Measurements from ENCODE around the gene BTG1.
"Not testable (repeated sequence)": the region's sequence is repeated elsewhere in the genome, so short reads cannot be mapped to it uniquely, and the experiment has no call there.

BTG1 gene

DNA sequence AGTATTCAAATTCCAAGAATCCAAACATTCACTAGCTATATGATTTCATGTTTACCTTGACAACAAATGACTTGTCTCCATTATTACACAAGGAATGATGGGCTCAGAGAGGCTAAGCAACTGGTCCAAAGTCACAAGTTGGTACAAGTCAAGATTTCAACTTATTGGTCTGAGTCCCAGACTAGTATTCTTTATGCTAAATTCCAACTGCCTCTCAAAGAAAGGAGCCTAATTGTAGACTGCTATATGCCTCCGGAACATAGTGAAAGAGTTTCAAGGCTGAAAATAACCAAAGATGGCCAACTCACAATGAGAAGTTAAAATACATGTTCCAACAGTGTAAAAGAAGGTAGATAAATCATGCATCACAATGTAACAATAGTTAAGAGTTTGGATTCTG, 7.5 kb downstream of the BTG1 start:
- H3K36me3 ChIP-seq, result peaks cover 10% of the 10 kb centered on the region
- peaks cover 13% of the 10 kb centered on the region for H3K4me1 ChIP-seq
- H3K4me3 ChIP-seq (ENCODE audit: low read depth, low read length), result no peak overlapping the region
- TF ChIP-seq, protein P1, sequence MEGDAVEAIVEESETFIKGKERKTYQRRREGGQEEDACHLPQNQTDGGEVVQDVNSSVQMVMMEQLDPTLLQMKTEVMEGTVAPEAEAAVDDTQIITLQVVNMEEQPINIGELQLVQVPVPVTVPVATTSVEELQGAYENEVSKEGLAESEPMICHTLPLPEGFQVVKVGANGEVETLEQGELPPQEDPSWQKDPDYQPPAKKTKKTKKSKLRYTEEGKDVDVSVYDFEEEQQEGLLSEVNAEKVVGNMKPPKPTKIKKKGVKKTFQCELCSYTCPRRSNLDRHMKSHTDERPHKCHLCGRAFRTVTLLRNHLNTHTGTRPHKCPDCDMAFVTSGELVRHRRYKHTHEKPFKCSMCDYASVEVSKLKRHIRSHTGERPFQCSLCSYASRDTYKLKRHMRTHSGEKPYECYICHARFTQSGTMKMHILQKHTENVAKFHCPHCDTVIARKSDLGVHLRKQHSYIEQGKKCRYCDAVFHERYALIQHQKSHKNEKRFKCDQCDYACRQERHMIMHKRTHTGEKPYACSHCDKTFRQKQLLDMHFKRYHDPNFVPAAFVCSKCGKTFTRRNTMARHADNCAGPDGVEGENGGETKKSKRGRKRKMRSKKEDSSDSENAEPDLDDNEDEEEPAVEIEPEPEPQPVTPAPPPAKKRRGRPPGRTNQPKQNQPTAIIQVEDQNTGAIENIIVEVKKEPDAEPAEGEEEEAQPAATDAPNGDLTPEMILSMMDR (IDR thresholded peaks at IDR 0.05; ENCODE audit: low read depth, low read length), result no peak
- DNase-seq, result no peak
- H3K27me3 ChIP-seq, result no peaks in the 10 kb centered on the region
- H3K9me3 ChIP-seq, result no peaks in the 10 kb centered on the region

DNA sequence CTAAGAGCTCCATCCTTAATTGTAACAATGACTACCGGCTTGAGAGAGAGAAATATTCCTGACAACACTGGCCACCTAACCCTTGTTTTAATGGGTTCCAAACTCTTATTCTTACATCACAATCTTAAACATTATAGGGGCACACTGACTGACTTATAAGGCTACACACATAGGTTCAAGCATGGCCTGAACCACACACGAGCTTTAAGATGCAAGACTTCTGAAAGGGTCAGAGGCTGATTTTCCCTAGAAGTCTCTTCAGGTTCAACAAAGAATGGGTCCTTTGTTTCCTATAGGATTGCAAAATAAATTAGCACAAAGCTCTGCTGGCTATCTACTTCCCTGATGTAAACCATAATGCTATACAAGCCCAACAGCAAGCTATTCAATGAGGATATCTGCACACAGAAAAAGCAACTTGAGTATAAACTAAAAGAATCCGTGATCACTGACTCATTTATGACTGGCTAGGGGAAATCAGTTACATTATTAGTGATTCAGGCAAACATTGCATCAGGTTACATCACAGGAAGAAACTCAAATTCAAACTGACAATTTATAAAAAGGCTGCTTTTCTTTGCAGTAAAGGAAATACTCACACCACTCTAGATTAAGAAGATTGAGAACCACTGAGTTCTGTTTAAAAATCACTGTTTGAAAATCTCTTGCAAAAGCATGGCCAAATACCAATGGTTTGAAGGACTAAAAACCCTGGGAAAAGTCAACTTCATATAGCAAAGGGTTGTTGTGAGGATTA, 8.5 kb downstream of the BTG1 start:
- no peak for DNase-seq
- TF ChIP-seq, protein P1 (IDR thresholded peaks at IDR 0.05; ENCODE audit: low read depth, low read length), result no peak
- Histone ChIP-seq H3K36me3 (0 out of 2 replicates have a peak, but pooled peaks cover 1% of the 10 kb centered on the region), H3K9me3 (no peaks in the 10 kb centered on the region), H3K4me1 (peaks cover 13% of the 10 kb centered on the region), H3K27me3 (no peaks in the 10 kb centered on the region), H3K4me3 (ENCODE audit: low read depth, low read length) (no peak overlapping the region)

GRCh38 chr12:92136026-92136730, 9.5 kb downstream of the BTG1 start:
- H3K9me3 ChIP-seq, result no peaks in the 10 kb centered on the region
- DNase-seq, result no peak
- H3K36me3 ChIP-seq, result no peaks in the 10 kb centered on the region
- H3K4me1 ChIP-seq, result peaks cover 13% of the 10 kb centered on the region
- TF ChIP-seq, protein P1 (IDR thresholded peaks at IDR 0.05; ENCODE audit: low read depth, low read length), result no peak
- no peaks in the 10 kb centered on the region for H3K27me3 ChIP-seq
- no peak overlapping the region for H3K4me3 ChIP-seq (ENCODE audit: low read depth, low read length)

DNA sequence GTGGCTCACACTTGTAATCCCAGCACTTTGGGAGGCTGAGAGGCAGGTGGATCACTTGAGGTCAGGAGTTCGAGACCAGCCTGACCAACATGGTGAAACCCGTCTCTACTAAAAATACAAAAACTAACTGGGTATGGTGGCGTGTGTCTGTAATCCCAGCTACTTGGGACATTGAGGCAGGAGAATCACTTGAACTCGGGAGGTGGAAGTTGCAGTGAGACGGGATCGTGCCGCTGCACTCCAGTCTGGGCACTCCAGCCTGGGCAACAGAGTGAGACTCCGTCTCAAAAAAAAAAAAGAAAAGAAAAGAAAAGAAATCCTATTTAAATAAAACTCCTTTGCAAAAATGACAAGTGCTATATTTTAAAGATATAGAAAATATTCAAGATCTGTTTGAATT, 10.1 kb downstream of the BTG1 start:
- DNase-seq; H3K36me3 ChIP-seq; H3K27me3 ChIP-seq; H3K9me3 ChIP-seq; H3K4me3 ChIP-seq (ENCODE audit: low read depth, low read length): not testable (repeated sequence)
- H3K4me1 ChIP-seq, result peaks cover 13% of the 10 kb centered on the region

GRCh38 chr12:92134638-92135274, 10.9 kb downstream of the BTG1 start:
- TF ChIP-seq, protein P1 (IDR thresholded peaks at IDR 0.05; ENCODE audit: low read depth, low read length), result no peak
- Histone ChIP-seq H3K4me1 (peaks cover 13% of the 10 kb centered on the region), H3K36me3 (no peaks in the 10 kb centered on the region), H3K27me3 (no peaks in the 10 kb centered on the region), H3K9me3 (no peaks in the 10 kb centered on the region), H3K4me3 (ENCODE audit: low read depth, low read length) (no peak overlapping the region)
- DNase-seq, result no peak

- no peaks in the 10 kb centered on the region for H3K36me3 ChIP-seq
- no peaks in the 10 kb centered on the region for H3K9me3 ChIP-seq
- H3K4me3 ChIP-seq (ENCODE audit: low read depth, low read length), result no peak overlapping the region
- DNase-seq, result peak; percentile 46
- TF ChIP-seq, protein P1 (IDR thresholded peaks at IDR 0.05; ENCODE audit: low read depth, low read length), result no peak
- peaks cover 13% of the 10 kb centered on the region for H3K4me1 ChIP-seq
- no peaks in the 10 kb centered on the region for H3K27me3 ChIP-seq
These were observed 11.6 kb downstream of the BTG1 start for GRCh38 chr12:92133795-92134637.

All from BE2C (cell line).